ENCODE measurements around the gene NDC1.
"Not testable (repeated sequence)": the region's sequence is repeated elsewhere in the genome, so short reads cannot be mapped to it uniquely, and the experiment has no call there.

Gene NDC1, protein sequence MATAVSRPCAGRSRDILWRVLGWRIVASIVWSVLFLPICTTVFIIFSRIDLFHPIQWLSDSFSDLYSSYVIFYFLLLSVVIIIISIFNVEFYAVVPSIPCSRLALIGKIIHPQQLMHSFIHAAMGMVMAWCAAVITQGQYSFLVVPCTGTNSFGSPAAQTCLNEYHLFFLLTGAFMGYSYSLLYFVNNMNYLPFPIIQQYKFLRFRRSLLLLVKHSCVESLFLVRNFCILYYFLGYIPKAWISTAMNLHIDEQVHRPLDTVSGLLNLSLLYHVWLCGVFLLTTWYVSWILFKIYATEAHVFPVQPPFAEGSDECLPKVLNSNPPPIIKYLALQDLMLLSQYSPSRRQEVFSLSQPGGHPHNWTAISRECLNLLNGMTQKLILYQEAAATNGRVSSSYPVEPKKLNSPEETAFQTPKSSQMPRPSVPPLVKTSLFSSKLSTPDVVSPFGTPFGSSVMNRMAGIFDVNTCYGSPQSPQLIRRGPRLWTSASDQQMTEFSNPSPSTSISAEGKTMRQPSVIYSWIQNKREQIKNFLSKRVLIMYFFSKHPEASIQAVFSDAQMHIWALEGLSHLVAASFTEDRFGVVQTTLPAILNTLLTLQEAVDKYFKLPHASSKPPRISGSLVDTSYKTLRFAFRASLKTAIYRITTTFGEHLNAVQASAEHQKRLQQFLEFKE

DNA sequence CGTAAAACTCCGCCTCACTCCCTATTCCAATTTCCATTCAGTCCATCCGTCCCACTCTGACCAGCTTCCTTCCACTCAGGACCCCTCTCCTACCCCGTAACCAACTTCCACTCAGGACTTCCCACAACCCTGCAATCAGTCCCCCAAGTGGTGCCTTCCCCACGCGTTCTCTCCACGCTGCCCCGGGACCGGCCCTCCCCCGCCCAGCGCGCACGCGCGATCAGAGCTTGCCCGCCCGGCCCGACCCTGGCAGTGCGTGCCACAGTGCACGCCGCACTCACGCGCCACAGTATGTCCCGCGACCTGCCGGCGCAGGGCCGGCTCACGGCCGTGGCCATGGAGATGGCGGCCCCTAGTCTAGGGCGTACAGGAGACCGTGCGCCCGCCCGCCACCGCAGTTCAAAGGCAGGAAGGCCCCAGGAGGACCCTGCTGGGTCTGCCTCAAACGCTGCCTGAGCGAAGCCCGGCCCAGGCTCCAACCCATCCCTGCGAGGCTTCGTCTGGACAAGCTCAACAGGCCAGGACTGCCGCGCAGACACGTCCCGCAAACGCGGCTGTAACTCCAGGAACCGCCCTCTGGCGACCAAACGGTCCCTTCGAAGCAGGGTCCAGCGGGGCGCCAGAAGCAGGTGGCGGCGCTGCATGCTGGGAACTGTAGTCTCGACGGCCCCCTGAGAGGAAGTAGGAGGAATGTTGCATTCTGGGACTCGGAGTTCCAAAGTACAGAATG, at the start of gene NDC1:
Gene NDC1, minus strand, starts transcription at position 373 of the 730 bp plus-strand sequence. Its CDS starts 35 bp downstream, at position 338.
- peak; percentile 97 for DNase-seq

DNA sequence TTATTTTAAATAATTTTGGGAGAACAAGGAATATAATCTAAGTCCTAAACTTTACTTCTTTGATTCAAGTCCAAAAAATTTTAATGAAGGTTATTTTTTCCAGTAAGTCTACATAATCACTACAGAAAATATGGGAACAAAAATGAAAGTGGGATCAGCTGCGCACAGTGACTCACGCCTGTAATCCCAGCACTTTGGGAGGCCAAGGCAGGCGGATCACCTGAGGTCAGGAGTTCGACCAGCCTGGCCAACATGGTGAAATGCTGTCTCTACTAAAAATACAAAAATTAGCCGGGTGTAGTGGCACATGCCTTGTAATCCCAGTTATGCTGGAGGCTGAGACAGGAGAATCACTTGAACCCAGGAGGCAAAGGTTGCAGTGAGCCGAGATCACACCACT, 45.5 kb upstream of the NDC1 start:
- DNase-seq: not testable (repeated sequence)

DNA sequence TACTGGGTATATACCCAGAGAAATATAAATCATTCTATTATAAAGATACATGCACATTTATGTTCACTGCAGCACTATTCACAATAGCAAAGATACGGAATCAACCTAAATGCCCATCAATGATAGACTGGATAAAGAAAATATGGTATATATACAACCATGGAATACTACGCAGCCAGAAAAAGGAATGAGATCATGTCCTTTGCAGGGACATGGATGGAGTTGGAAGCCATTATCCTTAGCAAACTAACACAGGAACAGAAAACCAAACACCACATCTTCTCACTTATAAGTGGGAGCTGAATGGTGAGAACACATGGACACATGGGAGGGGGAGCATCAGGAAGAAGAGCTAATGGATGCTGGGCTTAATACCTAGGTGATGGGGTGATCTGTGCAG, 43.8 kb upstream of the NDC1 start:
- DNase-seq: not testable (repeated sequence)

DNA sequence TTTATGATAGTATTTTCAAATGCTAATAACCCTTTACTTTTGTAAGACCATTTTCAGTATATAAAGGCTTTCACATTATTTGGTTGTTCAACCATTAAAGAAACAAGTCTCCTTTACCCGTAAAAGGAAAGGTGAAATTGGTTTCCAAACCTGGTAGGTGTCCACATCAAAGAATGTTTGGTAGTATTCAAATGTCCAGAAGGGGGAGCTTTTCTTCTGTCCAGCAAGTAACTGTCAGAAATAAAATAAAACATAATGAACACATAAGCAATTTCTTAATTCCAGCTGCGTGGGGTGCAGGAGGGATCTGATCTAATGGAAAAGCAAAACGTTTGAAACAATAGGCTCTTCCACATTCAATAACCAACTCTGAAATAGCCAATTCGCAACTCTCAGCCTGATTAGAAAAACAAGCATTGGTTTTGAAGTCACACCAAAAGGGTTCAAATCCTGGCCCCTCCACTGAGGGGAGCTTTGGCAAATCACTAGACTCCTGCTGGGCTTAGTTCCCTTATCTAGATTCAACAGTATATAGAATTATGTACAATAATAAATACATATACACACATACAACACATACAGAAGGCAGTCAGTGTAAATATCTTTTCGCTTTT, 40.5 kb upstream of the NDC1 start:
- DNase-seq: no peak

DNA sequence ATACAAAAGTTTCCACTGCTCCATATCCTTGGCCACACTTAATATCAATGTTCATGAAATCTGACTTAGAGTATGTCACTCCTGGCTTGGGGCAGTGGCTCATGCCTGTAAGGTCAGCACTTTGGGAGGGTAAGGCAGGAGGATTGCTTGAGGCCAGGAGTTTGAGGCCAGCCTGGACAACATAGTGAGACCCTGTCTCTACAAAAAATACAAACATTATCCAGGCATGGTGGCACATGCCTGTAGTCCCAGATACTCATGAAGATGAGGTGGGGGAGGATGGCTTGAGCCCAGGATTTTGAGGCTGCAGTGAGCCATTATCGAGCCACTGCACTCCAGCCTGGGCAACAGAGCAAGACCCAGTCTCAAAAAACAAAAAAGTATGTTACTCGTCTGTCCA, 37.1 kb upstream of the NDC1 start:
- not testable (repeated sequence) for DNase-seq

DNA sequence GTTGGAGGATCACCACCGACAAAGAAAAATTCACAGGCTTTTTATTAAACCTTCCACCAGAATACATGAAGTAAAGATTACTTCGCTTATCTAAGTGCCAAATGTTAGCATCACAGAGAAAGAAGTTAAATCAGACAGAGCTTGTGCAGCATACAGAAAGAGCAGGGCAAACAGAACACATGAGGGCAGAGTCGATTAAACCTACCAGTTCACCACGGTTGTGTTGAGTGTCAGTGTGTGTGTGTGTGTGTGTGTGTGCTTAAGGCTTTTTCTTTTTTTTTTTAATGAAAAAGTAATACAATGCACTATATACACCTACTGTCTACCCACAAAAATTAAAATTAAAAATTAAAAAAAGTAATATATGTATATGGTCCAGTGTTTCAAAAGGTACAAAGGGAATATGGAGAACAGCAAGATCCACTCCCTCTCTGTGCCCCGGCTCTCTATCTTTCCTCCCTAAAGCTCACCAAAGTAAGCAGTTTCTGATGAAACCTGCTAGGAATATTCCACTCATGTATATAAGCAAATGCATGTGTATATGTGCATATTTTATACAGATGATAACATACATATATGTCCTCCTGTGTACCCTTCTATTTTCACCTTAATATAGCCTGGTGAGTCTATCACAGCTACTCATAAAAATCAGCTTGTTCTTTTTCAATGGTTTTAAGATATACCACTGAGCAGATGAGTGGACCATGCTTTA, 33.8 kb upstream of the NDC1 start:
- DNase-seq: no peak

DNA sequence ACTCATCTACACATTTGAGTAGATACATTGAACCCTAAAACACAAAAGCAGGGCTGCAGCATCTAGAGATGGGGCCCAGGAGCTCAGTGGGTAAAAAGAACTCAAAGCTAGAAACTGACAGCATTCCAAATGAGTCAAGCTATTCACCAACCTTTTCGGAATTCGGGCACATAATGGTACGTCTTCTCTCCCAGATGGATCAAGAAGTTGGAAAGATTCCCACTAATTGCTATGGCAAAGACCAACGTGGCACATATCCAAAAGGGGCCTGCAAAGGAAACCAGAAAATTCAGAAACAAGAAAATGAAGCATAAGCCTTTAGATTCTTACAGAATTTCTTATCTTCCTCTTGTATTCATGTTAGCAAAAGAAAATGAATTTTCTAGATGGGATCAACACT, 33.1 kb upstream of the NDC1 start:
- DNase-seq: no peak

DNA sequence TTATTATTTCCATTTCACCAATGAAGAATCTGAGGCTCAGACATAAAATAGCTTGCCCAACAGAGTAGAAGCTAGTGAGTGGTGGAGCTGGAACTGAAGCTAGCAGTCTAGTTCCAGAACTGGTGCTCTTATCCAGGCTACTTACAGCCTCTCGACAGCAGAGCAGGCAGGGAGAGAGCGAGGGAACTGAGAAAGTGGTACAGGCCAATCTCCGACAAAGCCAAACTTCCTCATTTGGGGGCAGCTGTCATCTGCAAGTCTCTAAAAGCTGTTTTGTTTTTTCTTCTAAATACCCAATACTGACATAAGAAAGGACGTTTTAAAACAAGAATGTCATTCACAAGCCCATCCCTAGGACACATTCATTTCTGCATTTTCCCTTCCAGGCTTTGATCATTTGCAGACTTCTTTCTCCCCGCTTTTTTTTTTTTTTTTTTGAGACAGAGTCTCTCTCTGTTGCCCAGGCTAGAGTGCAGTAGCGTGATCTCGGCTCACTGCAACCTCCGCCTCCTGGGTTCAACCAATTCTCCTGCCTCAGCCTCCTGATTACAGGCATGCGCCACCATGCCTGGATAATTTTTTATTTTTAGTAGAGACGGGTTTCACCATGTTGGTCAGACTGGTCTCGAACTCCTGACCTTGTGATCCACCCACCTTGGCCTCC, 31.5 kb upstream of the NDC1 start:
- no peak for DNase-seq

DNA sequence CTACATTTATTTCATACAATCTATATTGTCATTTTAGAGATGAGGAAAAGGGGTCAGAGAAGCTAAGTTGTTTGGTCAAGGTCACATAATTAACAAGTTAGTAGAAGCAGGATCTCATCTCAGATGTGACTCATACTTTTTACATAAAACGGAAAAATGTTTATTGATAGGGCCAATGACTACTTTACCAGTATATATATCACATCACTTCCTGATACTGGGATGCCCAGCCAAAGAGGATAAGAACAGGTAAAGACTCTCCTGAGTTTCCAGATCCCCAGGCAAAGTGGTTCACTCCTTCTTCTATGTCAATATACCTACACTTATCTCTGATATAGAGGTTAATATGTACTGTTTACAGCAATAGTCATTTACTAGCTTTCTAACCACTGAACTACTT, 30.5 kb upstream of the NDC1 start:
- no peak for DNase-seq

DNA sequence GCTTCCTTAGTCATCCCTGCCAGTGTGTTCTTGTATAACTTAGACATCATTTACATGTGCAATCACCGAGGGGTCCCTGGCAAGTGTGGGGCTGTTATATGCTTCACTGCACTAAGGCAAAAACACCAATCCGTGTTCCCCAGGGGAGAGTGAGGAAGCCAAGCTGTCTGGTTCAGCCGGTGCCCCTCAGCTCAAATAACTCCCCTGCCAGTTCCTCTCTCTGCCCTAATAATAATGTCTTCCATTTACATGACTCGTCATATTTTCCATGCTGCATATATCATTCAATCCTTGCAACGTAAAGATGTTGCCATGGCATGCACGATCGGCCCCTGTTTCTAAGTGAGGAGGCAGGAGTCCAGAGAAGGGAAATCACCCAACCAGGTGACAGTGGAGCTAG, 24.4 kb upstream of the NDC1 start:
- DNase-seq: no peak

DNA sequence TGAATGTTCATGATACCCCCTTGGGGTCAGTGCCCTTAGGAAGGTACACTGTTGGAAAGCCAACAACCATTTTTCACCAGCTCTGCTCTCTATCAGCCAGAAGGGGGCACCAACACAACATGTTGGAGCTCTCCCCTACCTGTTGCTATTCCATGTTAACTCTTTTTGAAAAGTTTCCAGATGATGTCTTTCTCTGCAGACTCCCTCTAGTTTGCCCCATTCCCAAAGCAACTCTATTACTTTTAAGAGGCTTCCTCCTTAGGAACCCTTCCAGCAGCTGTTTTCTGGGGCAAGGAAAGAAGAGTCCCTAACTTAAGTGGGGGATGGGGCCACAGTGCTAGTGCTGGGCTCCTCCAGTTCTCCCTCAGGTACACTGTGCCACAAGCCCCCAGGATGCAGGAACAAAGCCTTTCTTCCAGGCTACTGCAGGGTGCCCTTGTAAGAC, 22.9 kb upstream of the NDC1 start:
- peak; percentile 30 for DNase-seq

DNA sequence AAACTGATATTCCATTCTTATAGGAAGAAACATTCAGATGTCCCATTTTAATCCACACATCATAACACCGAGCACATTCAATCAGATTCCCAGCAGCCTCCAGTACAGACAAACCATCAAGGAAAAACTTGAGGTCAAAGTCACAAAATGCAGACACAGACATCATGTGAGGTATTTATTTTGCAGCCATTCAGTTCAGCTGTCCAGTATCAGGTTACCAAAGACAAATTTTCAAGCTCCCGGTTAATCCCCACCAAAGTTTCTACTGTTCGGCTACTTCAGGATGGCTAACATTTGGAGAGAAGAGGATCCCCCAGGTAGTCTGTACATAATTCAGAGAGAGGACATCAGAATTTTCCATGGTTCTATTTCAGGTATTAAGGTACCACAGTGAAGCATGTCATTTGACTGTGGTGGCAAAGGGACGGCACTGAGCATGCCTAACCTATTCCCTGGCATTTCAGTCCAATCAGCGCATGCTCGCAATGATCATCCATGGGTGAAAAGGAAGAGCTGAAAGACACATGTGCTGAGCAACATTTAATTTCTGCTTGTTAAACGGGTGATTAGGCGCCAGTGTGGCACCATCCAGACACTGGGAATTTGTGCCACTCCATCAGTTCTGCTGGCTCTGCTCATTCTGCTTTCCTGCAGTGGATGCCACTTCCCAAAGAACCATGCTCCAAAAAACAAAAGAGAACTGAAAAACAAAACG, 13.6 kb upstream of the NDC1 start:
- DNase-seq: no peak

DNA sequence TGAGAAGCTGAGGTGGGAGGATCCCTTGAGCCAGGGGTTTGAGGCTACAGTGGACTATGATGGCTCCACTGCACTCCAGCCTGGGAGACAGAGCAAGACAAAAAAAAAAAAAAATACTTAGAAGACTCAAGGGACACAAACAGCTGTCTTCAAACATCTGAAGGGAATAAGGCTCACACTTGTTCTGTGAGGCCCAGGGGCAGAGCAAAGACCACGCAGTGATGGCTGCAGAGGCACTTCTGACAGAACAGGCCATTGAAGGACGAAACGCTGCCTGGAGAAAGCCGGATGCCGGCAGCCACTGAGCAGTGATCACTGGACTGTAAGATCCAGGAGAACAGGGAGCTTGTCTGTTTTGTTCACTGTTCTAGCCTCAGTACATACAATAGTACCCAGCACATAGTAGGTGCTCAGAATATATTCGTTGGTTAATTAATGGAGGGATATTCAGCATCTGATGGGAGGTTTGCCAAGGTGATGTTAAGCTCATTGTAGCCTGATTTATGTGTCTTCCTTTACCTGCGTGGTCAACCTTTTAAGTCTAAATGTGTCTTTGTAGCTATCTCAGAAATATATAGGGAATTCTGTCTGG, 12.1 kb upstream of the NDC1 start:
- DNase-seq: no peak

DNA sequence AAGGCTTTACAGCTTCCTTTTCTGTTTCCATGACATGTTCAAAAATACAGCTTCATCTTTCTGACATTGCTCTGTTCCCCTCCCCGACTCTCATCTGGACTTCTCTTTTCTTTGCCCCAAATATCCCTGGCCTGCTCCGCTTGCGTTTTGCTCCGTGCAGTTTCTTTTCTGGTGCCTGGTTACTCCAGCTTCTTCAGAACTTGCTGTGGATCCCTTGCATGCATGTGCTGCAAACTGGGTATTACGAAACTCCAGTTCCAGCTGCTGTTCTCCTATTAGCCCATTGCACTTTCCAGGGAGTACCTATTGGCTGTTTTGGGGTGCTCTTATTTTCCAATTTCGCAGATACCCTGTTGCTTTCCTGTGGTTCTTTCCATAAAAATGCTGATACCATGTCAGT, 9.9 kb upstream of the NDC1 start:
- DNase-seq: no peak

DNA sequence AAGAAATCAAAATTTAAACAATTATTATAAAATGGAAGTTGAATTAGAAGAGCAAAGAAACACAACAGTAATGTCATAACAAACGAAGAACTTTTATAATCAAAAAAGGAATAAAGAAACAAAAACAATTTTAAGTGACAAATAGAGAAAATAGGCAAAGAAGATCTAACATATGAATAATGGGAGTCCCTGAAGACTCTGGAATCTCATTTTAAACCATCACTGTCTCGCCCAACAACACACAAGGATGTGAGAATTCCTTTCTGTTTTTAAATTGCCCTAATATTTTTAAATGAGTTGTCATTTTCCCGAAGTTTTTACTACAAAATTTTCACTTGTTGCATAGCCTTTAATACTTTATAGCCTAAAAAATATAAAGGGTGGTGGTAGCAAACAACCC, 4.3 kb upstream of the NDC1 start:
- DNase-seq: no peak

DNA sequence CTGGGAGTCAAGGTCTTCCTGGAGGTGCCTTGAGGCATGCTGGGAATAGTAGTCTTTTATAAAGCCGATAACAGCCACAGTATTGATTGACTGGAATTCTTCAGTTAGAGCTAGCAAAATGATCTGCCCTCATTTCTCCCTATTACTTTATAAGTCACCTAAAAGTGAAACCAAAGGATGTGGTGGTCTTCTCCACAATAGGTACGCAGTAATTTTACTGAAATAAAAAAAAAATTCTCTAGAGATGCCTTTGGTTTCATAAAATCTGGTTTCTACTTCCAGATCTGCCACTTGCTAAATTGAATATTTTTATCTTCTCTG, 518 bp upstream of the NDC1 start:
- DNase-seq: no peak

DNA sequence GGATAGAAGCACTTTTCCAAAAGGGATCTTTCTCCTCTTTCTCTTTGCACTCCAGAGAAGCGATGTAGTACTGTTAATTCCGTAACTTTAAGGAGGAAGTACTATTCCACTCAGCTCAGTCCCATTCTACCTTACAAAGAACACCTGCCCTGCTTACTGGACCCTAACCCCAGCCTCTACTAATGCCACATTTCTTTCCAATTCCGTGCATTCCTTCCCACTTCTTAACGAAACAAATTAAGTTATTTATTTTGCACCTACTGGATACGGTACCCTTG, 511 bp downstream of the NDC1 start:
- no peak for DNase-seq

DNA sequence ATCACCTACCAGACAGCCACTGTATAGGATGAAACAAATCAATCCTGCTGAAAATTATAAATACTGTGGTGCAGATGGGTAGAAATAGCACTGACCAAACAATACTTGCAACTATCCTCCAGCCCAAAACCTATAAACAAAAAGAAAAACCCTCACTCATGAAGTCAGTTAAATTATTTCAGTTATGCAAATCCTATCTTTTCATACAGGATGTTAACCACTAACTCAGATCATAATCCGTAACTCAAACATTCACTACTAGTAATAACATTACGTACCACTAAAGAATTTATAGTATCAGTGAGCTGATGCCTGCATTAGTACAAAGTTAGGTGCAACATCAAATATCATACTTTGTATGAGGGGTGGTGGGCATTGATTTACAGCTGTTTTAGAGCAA, 2.6 kb downstream of the NDC1 start:
- DNase-seq: no peak

DNA sequence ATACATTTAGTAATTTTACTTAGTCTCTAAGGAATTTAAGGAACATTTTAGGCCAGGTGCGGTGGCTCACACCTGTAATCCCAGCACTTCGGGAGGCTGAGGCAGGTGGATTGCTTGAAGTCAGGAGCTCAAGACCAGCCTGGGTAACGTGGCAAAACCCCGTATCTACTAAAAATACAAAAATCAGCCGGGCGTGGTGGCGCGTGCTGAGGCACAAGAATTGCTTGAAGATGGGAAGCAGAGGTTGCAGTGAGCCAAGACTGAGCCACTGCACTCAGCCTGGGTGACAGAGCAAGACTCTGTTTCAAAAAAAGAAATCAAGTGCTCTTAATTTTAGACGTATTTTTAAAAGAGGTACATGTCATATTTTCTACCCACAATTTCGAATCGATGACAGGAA, 3.3 kb downstream of the NDC1 start:
- DNase-seq: no peak

DNA sequence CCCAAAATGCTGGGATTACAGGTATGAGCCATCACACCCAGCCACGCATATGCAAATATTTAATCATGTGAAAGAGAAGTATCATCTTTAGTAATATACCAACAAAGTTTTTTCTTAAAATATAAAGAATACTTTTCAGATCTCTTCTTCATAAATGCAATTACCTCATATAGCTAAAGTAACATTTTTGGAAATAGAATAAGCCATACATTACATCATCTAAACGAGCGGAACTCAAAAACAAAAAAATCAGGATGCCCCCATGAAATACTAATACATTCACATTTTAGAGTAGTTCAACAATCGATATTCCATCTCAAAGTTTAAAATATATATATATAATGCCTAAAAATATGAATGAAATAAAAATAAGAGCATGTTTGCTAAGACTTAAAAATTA, 4.7 kb downstream of the NDC1 start:
- no peak for DNase-seq

DNA sequence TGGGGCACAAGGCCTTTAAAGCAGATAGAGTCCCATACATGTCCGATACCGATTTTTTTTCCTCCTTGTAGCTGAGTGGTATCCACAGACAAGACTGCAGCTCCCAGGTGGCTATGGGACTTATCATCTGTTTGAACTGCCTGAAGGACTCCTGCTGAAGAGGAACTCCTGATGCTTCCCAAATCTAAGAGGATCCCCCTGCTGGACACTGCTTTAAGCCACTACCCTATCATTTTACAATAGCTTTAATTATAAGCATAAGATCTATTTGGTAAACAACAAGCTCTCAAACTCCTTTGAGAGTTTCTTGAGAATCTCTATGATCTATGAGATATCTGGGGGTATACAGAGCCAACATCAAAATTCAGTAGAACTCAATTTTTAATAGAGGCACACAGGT, 11.7 kb downstream of the NDC1 start:
- no peak for DNase-seq

Data from right hindlimb (tissue), 1 donor.